Smooth muscle cell (in vitro differentiated cells): Measurements from ENCODE around the gene MMD. TPM values are rescaled to one million over a fixed set of nuclear protein-coding genes. Genes with fewer than 3 reads are reported as not detected.
A peak's percentile ranks its signal among the peaks of the same experiment; 100 is the strongest.

Experiments used
- DNase-seq: peaks from one replicate; lab custom pipeline; 2025; ENCODE audit not compliant: unreplicated experiment; lab: John Stamatoyannopoulos, UW
- H2AFZ ChIP-seq: fragments of 200-600 bp; sonication (generic); 2 replicates; pipeline ENCODE4 v1.6.0; 2016; ENCODE audit warnings: antibody characterized with exemption, low read depth, mild to moderate bottlenecking
- H3F3A ChIP-seq: fragments of 200-600 bp; sonication (generic); 2 replicates; pipeline ENCODE4 v1.6.0; 2017; ENCODE audit warnings: antibody characterized with exemption, low read depth
- H3K27ac ChIP-seq: fragments of 200-600 bp; sonication (generic); 2 replicates; pipeline ENCODE4 v1.5.1; 2016; ENCODE audit warnings: low read depth, mild to moderate bottlenecking
- H3K27me3 ChIP-seq: fragments of 200-600 bp; sonication (generic); 2 replicates; pipeline ENCODE4 v1.6.1; 2016; ENCODE audit warnings: low read depth, mild to moderate bottlenecking
- H3K36me3 ChIP-seq: fragments of 200-600 bp; sonication (generic); 2 replicates; pipeline ENCODE4 v1.5.1; 2016; ENCODE audit warnings: low read depth
- H3K4me1 ChIP-seq: fragments of 200-600 bp; sonication (generic); 2 replicates; pipeline ENCODE4 v1.5.1; 2016; ENCODE audit warnings: low read depth
- H3K4me2 ChIP-seq: fragments of 200-600 bp; sonication (generic); 2 replicates; pipeline ENCODE4 v1.6.0; 2016; ENCODE audit warnings: mild to moderate bottlenecking
- H3K4me3 ChIP-seq: fragments of 200-600 bp; sonication (generic); 2 replicates; pipeline ENCODE4 v1.5.1; 2016; ENCODE audit warnings: mild to moderate bottlenecking
- H3K79me2 ChIP-seq: fragments of 200-600 bp; sonication (generic); 2 replicates; pipeline ENCODE4 v1.6.0; 2016; ENCODE audit warnings: low read depth, mild to moderate bottlenecking
- H3K9ac ChIP-seq: fragments of 200-600 bp; sonication (generic); 2 replicates; pipeline ENCODE4 v1.6.0; 2016; ENCODE audit warnings: low read depth
- H3K9me3 ChIP-seq: fragments of 200-600 bp; sonication (generic); replicated peaks from 2 replicates; pipeline ENCODE4 v1.5.1; 2016; ENCODE audit warnings: low read depth
- H4K20me1 ChIP-seq: fragments of 200-600 bp; sonication (generic); 2 replicates; pipeline ENCODE4 v1.6.0; 2016; ENCODE audit warnings: low read depth
- WGBS: methylation state at CpG from one replicate; pipeline ENCODE4 v1.1.7; 2016; ENCODE audit warnings: low lambda C conversion rate; 5-methylcytosine and 5-hydroxymethylcytosine counted together
- polyA plus RNA-seq: library from polyadenylated mRNA; unstranded; fragments of >200 nt; fragmentation: Nextera tagmentation; extraction: Ambion mirVana; gene quantifications from 2 replicates; pipeline ENCODE4 v1.2.1, GENCODE V29; 2016
- total RNA-seq: library from RNA; depleted of rRNA; stranded (reverse); fragments of >200 nt; gene quantifications from 2 replicates; pipeline ENCODE4 v1.2.3, GENCODE V29; 2014
- TF ChIP-seq, protein P1 (sequence below): fragments of 200-600 bp; sonication (generic); IDR thresholded peaks from 2 replicates; pipeline ENCODE4 v1.5.1; 2017; ENCODE audit warnings: borderline replicate concordance, mild to moderate bottlenecking, antibody characterized with exemption; ENCODE audit not compliant: insufficient read depth, poor library complexity, severe bottlenecking

The MMD gene
- total and polyA plus RNA-seq, 2 experiments from 2014 or later, result 18.0 to 19.6 TPM

DNA sequence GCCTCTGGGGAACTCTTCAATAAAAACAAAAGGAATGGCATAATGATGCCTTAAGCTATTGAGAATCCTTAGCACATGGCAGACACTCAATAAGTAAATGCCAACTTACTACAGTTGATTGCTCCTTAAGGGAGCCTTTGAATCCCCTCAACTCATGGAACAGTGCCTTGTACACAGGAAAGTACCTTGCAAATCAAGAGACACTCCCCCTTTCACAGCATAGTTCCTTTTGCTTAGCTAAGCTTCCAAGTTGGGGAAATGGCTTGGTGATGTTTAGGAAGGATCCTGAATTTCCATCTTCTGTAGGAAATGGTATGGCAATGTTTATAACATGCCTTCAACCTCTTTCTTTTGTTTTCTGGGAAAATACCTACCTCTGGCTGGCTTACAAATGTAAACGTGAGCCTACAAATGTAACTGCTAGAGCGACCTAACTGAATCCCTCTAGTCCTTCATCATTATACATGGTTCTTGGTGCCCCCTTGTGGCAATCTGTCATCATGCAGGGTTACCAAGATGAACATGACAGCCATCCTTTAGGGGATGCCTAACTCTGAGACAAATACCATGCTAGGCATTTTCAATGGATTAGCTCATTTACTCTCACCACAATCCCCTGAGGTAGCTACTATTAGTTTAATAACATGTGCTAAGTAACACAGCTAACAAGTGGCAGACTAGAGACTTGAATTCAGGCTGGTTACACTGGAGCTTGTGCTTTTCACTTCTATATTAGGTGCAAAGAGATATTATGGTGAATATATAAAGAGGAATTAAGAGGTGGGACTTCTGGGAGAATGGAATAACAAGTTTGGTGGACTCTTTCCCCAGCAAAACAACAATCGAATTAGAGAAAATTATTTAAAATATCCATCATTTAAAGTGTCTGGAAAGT, 65.0 kb downstream of the MMD start:
- no peak overlapping the region for H3K9ac ChIP-seq
- WGBS, result 33% methylated on average over 3 of the region's 3 CpGs

GRCh38 chr17:55354941-55355340, 66.7 kb downstream of the MMD start:
- Histone ChIP-seq H3K36me3 (no peaks in the 10 kb centered on the region), H3K79me2 (no peaks in the 10 kb centered on the region), H3K4me3 (no peak overlapping the region), H3F3A (no peaks in the 10 kb centered on the region), H3K4me2 (no peak overlapping the region), H3K4me1 (no peaks in the 10 kb centered on the region), H2AFZ (no peak overlapping the region), H3K27ac (no peak overlapping the region), H4K20me1 (no peaks in the 10 kb centered on the region), H3K27me3 (no peaks in the 10 kb centered on the region), H3K9ac (no peak overlapping the region), H3K9me3 (no peaks in the 10 kb centered on the region)
- 94% methylated on average over 2 of the region's 2 CpGs for WGBS
- no peak for DNase-seq
- TF ChIP-seq, protein P1, sequence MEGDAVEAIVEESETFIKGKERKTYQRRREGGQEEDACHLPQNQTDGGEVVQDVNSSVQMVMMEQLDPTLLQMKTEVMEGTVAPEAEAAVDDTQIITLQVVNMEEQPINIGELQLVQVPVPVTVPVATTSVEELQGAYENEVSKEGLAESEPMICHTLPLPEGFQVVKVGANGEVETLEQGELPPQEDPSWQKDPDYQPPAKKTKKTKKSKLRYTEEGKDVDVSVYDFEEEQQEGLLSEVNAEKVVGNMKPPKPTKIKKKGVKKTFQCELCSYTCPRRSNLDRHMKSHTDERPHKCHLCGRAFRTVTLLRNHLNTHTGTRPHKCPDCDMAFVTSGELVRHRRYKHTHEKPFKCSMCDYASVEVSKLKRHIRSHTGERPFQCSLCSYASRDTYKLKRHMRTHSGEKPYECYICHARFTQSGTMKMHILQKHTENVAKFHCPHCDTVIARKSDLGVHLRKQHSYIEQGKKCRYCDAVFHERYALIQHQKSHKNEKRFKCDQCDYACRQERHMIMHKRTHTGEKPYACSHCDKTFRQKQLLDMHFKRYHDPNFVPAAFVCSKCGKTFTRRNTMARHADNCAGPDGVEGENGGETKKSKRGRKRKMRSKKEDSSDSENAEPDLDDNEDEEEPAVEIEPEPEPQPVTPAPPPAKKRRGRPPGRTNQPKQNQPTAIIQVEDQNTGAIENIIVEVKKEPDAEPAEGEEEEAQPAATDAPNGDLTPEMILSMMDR, result no peak

More for the DNA sequence above, 65.0 kb downstream of the MMD start:
- DNase-seq, result no peak
- H3K4me1 ChIP-seq, result no peaks in the 10 kb centered on the region
- H3K9me3 ChIP-seq, result no peaks in the 10 kb centered on the region
- H4K20me1 ChIP-seq, result no peaks in the 10 kb centered on the region
- no peaks in the 10 kb centered on the region for H3K36me3 ChIP-seq
- H3K4me3 ChIP-seq, result no peak overlapping the region
- no peaks in the 10 kb centered on the region for H3F3A ChIP-seq
- TF ChIP-seq, protein P1, result peak; percentile 66
- H3K79me2 ChIP-seq, result no peaks in the 10 kb centered on the region
- H3K4me2 ChIP-seq, result no peak overlapping the region
- H3K27ac ChIP-seq, result no peak overlapping the region
- no peak overlapping the region for H2AFZ ChIP-seq
- H3K27me3 ChIP-seq, result no peaks in the 10 kb centered on the region

DNA sequence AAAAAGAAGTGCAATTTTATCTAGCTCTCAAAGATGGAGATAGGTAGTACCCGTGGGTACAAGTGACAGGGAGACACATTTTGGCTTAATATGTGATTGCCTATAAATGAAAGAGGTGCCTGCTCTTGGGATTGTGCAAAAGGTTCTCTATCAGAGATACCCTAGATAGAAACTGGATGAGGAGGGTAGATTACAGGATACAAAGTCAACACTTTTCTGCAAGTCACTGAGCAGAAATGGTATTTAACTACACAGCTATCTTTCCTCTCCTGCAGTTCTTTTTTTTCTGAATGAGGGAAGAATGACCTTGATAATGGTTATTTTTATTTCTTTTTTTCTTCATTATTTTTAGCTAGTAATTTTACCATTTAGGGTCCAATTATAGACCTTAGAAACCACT, 67.6 kb downstream of the MMD start:
- no peaks in the 10 kb centered on the region for H3K27me3 ChIP-seq
- no peak overlapping the region for H3K4me3 ChIP-seq
- H2AFZ ChIP-seq, result no peak overlapping the region
- H3K36me3 ChIP-seq, result no peaks in the 10 kb centered on the region
- TF ChIP-seq, protein P1, result no peak
- H3F3A ChIP-seq, result no peaks in the 10 kb centered on the region
- H3K79me2 ChIP-seq, result no peaks in the 10 kb centered on the region
- no peak for DNase-seq
- H3K27ac ChIP-seq, result no peak overlapping the region
- 88% methylated on average over 1 of the region's 1 CpG for WGBS
- H4K20me1 ChIP-seq, result no peaks in the 10 kb centered on the region
- H3K4me1 ChIP-seq, result no peaks in the 10 kb centered on the region
- H3K9me3 ChIP-seq, result no peaks in the 10 kb centered on the region
- H3K4me2 ChIP-seq, result no peak overlapping the region
- no peak overlapping the region for H3K9ac ChIP-seq
